ENCODE results near the gene PRPF6. TPM values are rescaled to one million over a fixed set of nuclear protein-coding genes. Genes with fewer than 3 reads are reported as not detected.

PRPF6 gene
- total RNA-seq, 4 donors from 2014 or later, result 34.7 to 43.8 (median 40.2) TPM

DNA sequence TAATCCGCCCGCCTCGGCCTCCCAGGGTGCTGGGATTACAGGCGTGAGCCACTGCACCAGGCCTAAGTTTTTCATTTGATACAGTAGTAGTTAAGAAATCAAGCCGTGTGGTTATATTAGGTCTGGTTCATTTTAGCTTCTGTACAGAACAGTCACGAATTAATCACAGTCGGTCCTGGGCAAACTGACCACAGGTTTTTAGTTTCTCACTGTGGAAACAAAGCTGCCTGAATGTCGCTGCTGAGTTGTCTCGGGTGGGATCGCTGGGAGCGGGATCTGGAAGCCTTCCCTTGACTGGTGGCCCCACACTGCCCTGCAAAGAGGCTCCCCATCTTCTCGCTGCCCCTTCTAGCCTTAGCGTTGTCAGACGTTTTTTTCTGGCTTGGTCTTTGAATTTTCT lies 43.3 kb upstream of the PRPF6 start:
- no peak for ATAC-seq (ENCODE audit: low FRiP score)
- DNase-seq (ENCODE audit: low spot score), result no peak
- TF ChIP-seq, protein P1, sequence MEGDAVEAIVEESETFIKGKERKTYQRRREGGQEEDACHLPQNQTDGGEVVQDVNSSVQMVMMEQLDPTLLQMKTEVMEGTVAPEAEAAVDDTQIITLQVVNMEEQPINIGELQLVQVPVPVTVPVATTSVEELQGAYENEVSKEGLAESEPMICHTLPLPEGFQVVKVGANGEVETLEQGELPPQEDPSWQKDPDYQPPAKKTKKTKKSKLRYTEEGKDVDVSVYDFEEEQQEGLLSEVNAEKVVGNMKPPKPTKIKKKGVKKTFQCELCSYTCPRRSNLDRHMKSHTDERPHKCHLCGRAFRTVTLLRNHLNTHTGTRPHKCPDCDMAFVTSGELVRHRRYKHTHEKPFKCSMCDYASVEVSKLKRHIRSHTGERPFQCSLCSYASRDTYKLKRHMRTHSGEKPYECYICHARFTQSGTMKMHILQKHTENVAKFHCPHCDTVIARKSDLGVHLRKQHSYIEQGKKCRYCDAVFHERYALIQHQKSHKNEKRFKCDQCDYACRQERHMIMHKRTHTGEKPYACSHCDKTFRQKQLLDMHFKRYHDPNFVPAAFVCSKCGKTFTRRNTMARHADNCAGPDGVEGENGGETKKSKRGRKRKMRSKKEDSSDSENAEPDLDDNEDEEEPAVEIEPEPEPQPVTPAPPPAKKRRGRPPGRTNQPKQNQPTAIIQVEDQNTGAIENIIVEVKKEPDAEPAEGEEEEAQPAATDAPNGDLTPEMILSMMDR (IDR thresholded peaks at IDR 0.05), result no peak

- TF ChIP-seq, protein P1 (IDR thresholded peaks at IDR 0.05), result no peak
- DNase-seq (ENCODE audit: low spot score), result no peak
- no peak for ATAC-seq (ENCODE audit: low FRiP score)
Observed at GRCh38 chr20:63939061-63939935, 41.6 kb upstream of the PRPF6 start.

DNA sequence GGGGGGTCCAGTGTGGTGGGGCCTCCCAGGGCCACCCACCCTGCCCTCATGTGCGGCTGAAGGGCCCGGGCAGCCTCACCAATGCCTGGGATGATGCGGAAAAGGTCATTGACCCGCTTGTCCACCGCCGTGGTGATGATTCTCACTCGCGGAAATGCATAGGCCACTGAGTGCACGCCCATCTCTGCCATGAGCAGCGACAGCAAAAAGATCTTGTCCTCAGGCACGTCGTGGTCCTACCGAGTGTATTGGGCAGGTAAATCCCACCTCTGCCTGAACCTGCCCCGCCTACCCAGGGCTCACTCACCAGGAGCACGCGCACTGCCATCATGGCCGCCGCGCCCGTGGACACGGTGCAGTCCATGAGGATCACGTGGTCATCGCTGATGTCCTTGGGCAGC lies 40.9 kb upstream of the PRPF6 start:
- DNase-seq (ENCODE audit: low spot score) (no peak), ATAC-seq (ENCODE audit: low FRiP score) (no peak)
- TF ChIP-seq, protein P1 (IDR thresholded peaks at IDR 0.05), result no peak

GRCh38 chr20:63940472-63941266 lies 40.3 kb upstream of the PRPF6 start:
- ATAC-seq (ENCODE audit: low FRiP score), result no peak
- TF ChIP-seq, protein P1 (IDR thresholded peaks at IDR 0.05), result no peak
- no peak for DNase-seq (ENCODE audit: low spot score)

- TF ChIP-seq, protein P1 (IDR thresholded peaks at IDR 0.05), result no peak
- no peak for DNase-seq (ENCODE audit: low spot score)
- ATAC-seq (ENCODE audit: low FRiP score), result no peak
Observed at GRCh38 chr20:63941282-63942081, 39.5 kb upstream of the PRPF6 start.

DNA sequence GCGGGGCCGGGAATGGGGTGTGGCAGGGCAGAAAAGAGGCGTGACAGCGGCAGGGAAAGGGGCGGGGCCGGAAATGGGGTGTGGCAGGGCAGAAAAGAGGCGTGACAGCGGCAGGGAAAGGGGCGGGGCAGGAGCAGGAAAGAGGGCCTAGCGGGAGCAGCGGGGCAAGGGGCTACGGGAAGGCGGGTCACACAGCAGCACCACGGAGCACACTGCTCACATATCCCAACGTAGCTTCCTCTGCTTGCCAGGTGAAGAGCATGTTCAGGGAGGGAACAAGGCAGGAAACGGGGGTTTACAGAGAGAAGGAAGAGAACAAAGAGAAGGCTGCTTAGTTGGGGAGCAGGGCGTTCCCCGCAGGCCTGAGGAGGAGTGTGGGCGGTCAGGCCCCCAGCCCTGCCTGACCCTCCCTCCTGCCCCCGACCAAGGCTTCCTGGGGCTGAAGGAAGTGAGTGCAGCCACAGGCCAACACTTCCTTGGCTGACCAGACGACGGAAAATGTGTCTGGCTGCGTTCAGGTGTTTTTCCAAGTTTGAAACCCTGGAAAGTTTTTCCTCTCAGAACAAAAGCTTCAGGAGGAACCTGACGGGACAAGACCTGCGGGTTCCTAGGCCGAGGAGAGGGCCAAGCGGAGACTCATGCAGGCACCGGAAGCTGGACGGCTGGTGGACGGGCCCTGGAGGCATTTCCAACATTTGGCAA lies 38.5 kb upstream of the PRPF6 start:
- TF ChIP-seq, protein P1 (IDR thresholded peaks at IDR 0.05), result no peak
- DNase-seq (ENCODE audit: low spot score) (no peak), ATAC-seq (ENCODE audit: low FRiP score) (no peak)
